Stimulated activated CD8-positive, alpha-beta memory T cell treated with anti-CD3 and anti-CD28 coated beads, Interleukin-7, amount 100 ng/mL, for 24 hours (primary cell): Measurements from ENCODE around the gene LRCH1.

Experiments
- DNase-seq: peaks from one replicate; pipeline ENCODE4 v3.0.0-alpha.2; 2020; ENCODE audit warnings: low read depth

The LRCH1 gene

DNA sequence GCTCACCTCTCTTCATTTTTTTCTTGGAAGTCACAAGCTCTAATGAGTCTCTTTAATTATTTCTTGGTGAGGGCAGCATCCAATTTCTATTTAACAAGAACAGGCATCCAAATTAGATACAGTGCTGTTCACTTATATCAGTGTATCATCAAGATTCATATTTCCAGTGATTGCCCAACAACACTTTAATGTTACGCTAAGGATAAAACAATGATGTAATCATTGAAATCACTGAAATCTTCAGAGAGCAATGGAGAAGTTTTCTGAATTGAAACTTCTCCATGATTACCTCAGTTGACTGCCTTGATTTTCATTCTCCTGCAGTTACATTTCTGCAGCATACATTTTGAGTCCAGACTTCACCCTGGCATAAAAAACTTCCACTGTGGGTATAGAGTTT, 17.1 kb upstream of the LRCH1 start:
- no peak for DNase-seq

GRCh38 chr13:46536341-46536740, 16.6 kb upstream of the LRCH1 start:
- DNase-seq = no peak

- no peak for DNase-seq
Measured at GRCh38 chr13:46539231-46539630, 13.7 kb upstream of the LRCH1 start.

GRCh38 chr13:46541210-46541609, 11.8 kb upstream of the LRCH1 start:
- no peak for DNase-seq

DNA sequence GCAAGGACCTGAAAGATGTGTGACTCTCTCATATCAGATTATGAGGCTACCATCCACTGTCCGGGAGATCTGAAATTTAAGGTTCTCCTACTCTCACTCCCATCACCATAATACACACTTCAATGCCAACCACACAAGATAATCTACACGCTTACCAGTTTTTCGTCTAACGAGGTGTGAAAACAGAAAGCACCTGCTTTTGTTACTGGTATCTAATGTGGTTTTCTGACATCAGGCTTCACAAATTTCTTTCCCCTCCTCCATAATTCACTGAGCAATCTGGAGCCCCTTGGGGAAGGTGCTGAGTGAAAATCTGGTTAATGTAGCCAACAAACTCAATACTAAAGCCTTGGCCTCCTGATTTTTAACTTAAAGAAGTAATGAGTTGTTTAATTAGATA, 10.1 kb upstream of the LRCH1 start:
- DNase-seq = no peak

DNA sequence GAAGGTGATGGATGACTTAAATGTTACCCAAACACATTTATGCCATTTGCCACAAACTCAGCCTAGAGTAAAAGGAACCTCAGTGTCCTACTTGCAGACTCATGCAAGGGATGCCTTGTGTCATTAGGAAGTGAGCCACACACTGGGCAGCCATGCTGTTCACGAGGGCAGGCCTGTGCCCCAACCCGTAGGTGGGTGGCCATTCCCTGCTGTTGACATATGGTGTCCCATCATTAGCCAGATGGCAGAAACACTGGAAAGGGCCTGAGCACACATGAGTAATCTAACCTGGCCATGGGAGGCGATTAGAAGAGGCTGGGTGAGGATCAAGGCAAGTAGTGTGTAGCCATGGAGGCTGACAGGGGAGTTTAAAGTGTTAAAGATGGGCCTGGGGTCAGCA, 9.7 kb upstream of the LRCH1 start:
- DNase-seq = no peak

DNA sequence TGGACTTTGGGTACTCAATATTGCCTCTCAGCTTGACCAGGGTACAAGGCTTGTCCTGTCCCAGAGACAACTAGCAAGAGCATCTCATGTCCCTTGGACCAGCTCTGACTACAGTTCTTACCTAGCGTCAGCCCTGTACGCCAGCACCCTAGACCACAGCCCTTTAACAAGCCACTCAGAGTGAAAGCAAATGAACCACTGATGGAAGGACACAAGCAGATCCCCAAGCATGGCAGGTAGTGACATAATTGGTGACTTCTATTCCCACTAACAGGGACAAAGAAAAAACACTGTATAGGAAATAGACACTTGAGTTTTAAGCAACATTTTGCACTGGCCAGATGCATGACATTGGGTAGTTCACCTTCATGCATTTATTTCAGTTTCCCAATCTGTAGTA, 8.8 kb upstream of the LRCH1 start:
- no peak for DNase-seq

DNA sequence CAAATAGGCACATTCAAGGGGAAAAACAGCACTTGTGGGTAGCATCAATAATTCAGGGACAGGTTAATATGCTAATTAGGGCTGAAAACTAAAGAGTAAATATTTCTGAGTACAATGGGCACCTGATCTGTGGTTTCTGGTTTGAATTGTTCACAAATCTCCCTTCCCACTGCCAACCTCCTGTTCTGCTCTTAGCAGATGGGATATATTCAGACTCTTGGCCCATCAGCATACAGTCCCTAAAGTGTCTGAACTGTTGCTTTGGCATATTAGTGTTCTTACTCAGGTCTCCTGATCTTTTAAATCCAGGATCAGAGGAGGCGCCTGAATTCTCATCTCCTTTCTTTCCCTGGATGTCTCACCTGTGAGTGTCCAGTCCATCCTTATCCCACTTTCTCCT, 8.2 kb upstream of the LRCH1 start:
- no peak for DNase-seq

- DNase-seq = no peak
Measured at GRCh38 chr13:46546084-46546768, 6.7 kb upstream of the LRCH1 start.

- DNase-seq = no peak
Measured at GRCh38 chr13:46550822-46551221, 2.1 kb upstream of the LRCH1 start.

- DNase-seq = peak; percentile 30
Measured at GRCh38 chr13:46551410-46552302, 1.3 kb upstream of the LRCH1 start.

DNA sequence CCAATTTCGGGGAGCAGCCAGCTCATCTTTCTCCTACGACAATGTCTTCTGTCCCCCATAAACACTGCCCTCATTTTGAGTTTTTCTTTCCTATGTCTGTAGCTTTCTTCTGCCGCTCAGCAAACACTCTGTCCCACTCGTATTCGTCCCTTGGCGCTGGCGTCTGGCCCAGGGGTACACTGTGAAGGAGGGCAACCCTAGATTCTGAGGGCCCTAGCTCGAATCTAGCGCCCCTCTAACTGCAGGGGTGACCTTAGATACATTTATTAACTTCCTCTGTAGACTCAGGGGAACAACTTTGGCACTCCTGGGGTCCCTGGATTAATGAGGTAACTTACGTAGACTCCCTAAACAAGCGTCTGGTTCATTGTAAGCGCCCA, 677 bp upstream of the LRCH1 start:
- DNase-seq = no peak

DNA sequence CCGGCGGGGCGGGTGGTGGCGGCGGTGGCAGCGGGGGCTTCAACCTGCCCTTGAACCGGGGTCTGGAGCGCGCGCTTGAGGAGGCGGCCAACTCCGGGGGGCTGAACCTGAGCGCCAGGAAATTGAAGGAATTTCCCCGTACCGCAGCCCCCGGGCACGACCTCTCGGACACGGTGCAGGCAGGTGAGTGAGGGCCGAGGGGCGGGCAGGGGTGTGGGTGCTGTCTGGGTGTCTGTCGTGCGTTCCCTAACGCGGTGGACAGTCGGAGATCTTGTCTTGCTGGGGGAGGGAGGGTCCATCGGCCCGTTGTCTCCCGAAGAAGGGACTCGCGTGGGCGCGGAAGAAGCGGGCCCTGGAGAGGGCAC, 533 bp downstream of the LRCH1 start:
- DNase-seq = peak; percentile 5

GRCh38 chr13:46553886-46554858, 1.2 kb downstream of the LRCH1 start:
- peak; percentile 41 for DNase-seq

GRCh38 chr13:46554951-46555350, 2.0 kb downstream of the LRCH1 start:
- DNase-seq = no peak

DNA sequence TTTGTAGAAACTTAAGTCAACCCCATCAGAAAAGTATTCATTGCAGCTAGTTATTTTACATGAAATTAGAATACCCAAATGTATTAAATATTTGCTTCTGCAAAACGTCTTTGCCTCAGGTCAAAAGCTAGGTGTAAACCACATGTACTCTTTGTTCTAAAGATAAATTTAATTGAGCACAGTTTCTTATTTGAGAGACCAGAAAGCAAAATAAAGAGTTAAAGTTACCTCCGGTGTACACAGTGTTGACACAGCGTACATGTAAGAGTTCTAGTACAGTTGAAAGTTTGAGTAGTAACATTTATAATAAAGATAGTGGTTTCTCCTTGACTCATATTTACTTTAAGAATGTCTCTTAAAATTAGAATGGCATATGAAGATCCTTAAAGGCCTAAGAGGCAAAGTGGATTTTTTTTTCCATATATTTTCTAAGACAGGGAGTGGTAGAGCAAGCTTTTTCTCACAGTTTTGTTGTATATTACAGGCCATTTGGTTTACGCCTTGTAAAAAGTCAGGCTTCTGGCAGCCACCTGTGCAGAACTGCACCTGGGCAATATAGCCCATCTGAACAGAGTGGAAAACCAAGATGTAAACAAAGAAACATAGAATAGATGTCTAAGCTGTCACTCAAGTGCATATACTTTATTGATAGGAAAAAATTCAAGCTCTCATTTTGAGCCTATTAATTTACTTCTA, 2.9 kb downstream of the LRCH1 start:
- no peak for DNase-seq

DNA sequence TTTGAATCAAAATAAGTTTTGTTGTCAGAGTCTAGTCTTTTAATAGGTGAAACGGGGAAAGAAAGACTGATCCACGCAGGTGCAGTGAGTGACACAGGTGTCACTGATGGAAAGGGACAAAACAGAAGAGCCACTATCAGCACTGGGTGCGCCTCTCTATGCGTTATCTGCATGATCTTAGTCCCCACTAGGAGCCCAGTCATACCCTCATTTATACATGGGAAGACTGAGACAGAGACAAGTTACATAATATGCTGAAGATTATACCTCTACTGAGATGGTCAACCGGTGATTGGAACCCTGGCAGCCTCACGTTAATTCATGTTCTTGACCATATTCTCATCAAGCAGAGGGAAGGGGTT, 3.4 kb downstream of the LRCH1 start:
- DNase-seq = no peak

DNA sequence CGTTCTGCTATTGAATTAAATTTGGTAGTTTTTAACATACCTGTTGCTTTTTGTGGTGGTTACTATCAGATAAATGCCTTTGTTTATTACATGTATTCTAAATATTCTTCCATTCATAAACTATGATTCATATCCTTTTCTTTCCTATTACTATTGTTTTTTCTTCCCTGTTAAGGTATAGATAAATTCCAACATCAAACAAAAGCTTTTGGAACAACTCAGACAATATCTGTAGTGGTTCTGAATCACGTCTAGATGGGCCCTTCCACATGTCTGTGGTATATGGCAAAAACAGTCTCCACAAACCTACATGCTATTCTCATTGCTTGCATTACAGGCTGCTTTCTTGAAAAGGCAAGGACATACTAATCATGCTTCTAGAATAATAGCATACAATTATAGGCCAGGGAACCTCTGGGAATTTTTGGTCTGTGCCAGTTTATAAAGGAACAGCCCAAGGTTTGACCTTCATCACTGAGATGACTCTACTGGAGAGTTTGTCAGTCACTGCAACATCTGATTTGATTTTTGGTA, 6.4 kb downstream of the LRCH1 start:
- no peak for DNase-seq

- no peak for DNase-seq
Measured at GRCh38 chr13:46560778-46561177, 7.8 kb downstream of the LRCH1 start.

DNA sequence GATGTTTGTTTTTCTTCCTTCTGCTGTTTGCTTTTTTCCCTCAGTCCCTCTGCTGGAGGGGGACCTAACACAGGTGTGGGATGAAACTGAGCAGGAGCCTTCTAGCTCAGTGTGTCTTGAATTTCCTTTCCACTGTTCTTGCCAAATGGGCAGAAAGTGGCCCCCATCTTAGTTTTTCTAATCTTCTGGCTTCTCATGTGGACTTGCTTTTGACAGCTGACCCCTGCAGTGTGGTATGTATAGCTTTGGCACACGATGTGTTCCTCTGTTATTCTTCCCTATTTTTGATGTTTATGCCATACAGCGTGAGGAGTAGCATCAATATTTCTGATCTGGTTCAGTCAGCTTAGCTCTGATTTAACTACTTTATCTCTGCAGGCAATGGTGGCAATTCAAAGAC, 8.3 kb downstream of the LRCH1 start:
- no peak for DNase-seq

DNA sequence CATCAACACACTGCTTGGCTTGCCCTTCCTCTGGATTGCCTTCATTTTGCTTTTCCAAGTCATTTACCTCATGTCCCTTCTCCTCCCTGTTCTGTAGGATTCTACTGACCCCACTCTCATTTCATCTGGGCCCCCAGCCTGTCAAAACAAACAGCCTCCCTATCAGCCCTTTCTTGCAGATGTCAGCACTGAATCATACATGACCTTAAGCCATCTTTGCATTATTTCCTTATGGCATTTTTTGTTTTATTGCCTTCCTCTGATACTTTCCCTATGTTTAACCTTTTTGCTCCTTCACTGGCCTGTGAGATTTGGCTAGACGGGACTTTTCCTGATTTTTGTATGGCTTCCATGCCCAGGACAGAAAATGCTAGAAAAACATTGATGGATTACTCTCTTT, 8.7 kb downstream of the LRCH1 start:
- no peak for DNase-seq

GRCh38 chr13:46562152-46562551, 9.2 kb downstream of the LRCH1 start:
- DNase-seq = no peak
